HG03354 (cell line): ENCODE measurements around the gene DHRS4L2.
"Not testable (repeated sequence)": the region's sequence is repeated elsewhere in the genome, so short reads cannot be mapped to it uniquely, and the experiment has no call there.

Experiments used
- ATAC-seq: cut with Tn5 transposase; IDR thresholded peaks from one replicate; pipeline ENCODE4 v1.9.1; 2021; ENCODE audit warnings: mild to moderate bottlenecking; ENCODE audit not compliant: unreplicated experiment, poor library complexity, severe bottlenecking

DHRS4L2 gene

GRCh38 chr14:23988607-23989363, at the start of gene DHRS4L2:
Gene DHRS4L2, plus strand, starts transcription at chr14:23988929. Its CDS starts 19 bp downstream, at chr14:23988948.
- peak; percentile 95 for ATAC-seq

- no peak for ATAC-seq
Observed at GRCh38 chr14:23939607-23940326, 49.0 kb upstream of the DHRS4L2 start.

- no peak for ATAC-seq
Observed at GRCh38 chr14:23941230-23941629, 47.5 kb upstream of the DHRS4L2 start.

GRCh38 chr14:23941669-23942068, 47.1 kb upstream of the DHRS4L2 start:
- no peak for ATAC-seq

- ATAC-seq, result no peak
Observed at GRCh38 chr14:23942587-23942986, 46.1 kb upstream of the DHRS4L2 start.

GRCh38 chr14:23949069-23949468, 39.7 kb upstream of the DHRS4L2 start:
- not testable (repeated sequence) for ATAC-seq

GRCh38 chr14:23950411-23951135, 38.2 kb upstream of the DHRS4L2 start:
- ATAC-seq, result no peak

- ATAC-seq, result not testable (repeated sequence)
Observed at GRCh38 chr14:23951136-23951466, 37.6 kb upstream of the DHRS4L2 start.

- no peak for ATAC-seq
Observed at GRCh38 chr14:23951590-23952201, 37.0 kb upstream of the DHRS4L2 start.

GRCh38 chr14:23953116-23953463, 35.6 kb upstream of the DHRS4L2 start:
- ATAC-seq, result peak; percentile 3

GRCh38 chr14:23953464-23954278, 35.1 kb upstream of the DHRS4L2 start, which contains the start of gene DHRS4:
Gene DHRS4, plus strand, starts transcription at chr14:23953770. Its CDS starts 19 bp downstream, at chr14:23953789.
- ATAC-seq, result peak; percentile 86

GRCh38 chr14:23954279-23954614, 34.5 kb upstream of the DHRS4L2 start:
- not testable (repeated sequence) for ATAC-seq

GRCh38 chr14:23954965-23955364, 33.8 kb upstream of the DHRS4L2 start:
- not testable (repeated sequence) for ATAC-seq

GRCh38 chr14:23955811-23956210, 32.9 kb upstream of the DHRS4L2 start:
- ATAC-seq, result not testable (repeated sequence)

- not testable (repeated sequence) for ATAC-seq
Observed at GRCh38 chr14:23957913-23958569, 30.7 kb upstream of the DHRS4L2 start.

GRCh38 chr14:23960899-23961298, 27.8 kb upstream of the DHRS4L2 start:
- not testable (repeated sequence) for ATAC-seq

GRCh38 chr14:23961704-23962103, 27.0 kb upstream of the DHRS4L2 start:
- not testable (repeated sequence) for ATAC-seq

GRCh38 chr14:23969130-23969480, 19.6 kb upstream of the DHRS4L2 start:
- ATAC-seq, result not testable (repeated sequence)
